GM12891 (cell line): ENCODE data around the gene URM1.

Source experiments
- POLR2A ChIP-seq: IDR thresholded peaks from 2 replicates; pipeline ENCODE4 v1.6.1; 2011; ENCODE audit warnings: low read depth, low read length, control low read depth
- POLR2AphosphoS5 ChIP-seq: IDR thresholded peaks from 2 replicates; pipeline ENCODE4 v1.6.1; 2011; ENCODE audit warnings: low read depth, low read length, control low read depth
- SPI1 ChIP-seq: IDR thresholded peaks from 2 replicates; pipeline ENCODE4 v1.6.1; 2011; ENCODE audit warnings: low read depth, low read length, control low read depth
- TAF1 ChIP-seq: IDR thresholded peaks from 2 replicates; pipeline ENCODE4 v1.6.1; 2011; ENCODE audit warnings: low read depth, low read length, control low read depth

- no peak for TF ChIP-seq POLR2AphosphoS5
- no peak for TF ChIP-seq TAF1
- no peak for TF ChIP-seq POLR2A
- no peak for TF ChIP-seq SPI1
Measured at GRCh38 chr9:128370367-128370751, 815 bp upstream of the URM1 start.
